Activated CD4-positive, alpha-beta T cell treated with anti-CD3 and anti-CD28 coated beads, Interleukin-2, amount 50 U/mL, for 4 hours (primary cell): ENCODE data around the gene PDPK1.

Experiments used
- DNase-seq, 2 experiments: peaks; one replicate each; pipeline ENCODE4 v3.0.0-alpha.2; 2020

Gene PDPK1

DNA sequence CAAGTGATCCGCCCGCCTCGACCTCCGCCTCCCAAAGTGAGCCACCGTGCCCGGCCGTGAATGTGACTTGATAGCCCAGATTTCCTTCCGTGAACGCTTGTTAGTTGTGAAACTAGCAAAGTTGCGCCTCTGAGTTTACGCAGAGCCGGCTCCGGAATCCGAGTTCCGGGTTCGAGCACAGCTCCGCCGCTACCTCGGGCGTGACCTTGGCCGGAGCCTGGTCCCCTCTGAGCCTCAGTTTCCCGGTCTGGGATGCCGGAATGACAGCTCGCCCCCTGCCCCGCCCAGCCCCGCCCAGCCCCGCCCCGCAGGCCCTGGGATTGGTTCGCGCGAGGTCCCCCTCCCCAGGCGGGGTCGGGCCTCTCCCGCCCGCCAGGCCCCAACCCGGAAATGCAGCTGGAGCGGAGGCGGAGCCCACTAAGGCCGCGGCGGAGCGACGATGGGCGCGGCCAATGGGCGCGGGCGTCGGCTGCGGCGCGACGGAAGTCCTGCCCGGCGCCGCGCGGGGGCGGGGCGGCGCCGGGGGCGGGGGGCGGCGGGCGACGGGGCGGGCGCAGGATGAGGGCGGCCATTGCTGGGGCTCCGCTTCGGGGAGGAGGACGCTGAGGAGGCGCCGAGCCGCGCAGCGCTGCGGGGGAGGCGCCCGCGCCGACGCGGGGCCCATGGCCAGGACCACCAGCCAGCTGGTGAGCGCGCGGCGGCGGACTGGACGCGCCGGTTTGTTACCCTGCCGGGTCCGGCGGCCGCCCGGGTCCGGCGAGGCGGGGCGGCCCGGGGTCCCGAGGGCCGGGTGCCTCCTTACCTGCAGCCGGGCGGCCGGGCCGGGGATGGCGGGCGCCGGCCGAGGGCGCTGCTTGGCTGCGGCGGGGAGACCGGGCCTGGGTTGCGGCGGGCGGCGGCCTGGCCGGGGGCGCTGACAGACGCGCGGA is at the start of gene PDPK1:
Gene PDPK1 (plus strand): TSS at position 571 of the 929 bp plus-strand sequence. CDS start 92 bp downstream, at position 663.
- DNase-seq: peak; percentile 88 to 92

GRCh38 chr16:2489581-2489980 is 48.2 kb upstream of the PDPK1 start:
- no peak for DNase-seq

DNA sequence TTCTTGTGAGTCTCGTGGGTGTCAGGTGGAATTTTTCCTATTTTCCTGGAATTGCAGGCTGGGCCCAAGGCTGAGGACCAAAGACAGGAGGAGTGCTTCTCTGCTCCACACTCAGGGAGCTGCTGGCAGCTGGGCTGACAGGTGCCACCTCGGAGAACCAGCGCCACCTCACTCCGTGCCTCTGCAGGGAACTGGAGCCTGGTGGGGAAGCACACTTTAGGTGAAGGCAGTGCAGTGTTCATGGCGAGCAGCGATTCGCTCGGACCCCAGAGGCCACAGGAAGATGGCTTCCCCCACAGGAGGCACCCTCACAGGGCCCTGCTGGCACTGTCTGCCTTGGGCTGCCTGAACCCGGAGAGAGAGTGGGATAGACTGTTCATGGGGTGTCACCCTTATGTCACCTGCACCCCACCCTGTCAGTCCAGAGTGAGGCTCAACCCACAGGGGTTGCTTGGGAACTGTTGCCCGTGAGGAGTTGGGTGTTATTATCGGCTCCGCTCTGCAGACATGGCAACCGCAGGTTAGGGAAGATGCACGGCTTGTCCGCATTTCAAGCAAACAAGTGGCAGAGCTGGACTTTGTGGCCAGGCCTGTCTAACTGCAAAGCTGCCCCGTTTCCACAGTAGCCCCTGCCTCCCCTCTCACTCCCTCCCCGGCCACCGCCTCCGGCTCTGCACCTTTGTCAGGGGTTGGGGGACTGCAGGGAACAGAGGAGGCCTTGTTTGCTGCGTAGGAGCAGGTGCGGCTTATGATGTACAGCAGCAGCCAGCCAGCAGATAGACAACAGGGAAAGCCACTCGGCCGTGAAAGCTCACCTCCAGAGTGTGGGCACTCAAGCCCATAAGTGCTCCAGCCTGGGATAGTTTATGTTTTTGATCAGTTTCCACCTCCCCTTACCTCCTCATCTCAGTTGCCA is 47.4 kb upstream of the PDPK1 start:
- DNase-seq: no peak

DNA sequence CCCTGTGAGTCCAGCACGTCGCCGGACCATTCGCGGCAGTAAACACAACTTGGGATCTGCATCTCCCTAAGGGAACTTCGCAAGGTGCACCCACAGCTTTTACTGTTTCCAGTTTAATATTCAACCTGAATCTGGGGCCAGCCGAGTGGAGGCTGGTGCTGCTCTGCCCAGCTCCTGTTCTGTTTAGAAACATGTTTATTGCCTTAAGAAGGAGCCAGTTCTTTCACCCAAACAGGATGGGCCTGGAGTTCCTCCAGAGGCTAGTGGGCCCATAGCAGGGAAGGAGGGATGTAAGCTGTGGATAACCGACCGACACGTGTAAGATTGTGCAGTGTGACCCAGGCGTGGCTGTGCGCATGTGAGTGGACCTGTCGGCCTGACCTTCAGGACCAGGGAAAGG is 45.5 kb upstream of the PDPK1 start:
- DNase-seq: no peak

GRCh38 chr16:2493605-2494004 is 44.2 kb upstream of the PDPK1 start:
- no peak for DNase-seq

DNA sequence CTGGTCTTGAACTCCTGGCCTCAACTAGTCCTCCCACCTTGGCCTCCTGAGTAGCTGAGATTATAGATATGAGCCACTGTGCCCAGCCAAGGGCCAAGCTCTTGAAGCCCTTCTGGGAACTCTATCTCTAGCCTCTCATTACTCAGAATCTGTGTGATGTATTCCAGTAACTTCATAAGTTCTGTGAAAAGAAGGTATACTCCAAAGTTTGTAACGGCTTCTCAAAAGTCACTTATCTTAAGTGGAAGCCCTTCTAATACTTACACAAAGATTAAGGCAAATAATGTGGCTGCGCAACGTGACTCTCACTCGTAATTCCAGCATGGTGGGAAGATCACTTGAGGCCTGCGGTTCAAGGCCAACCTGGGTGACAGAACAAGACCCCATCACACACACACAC is 43.2 kb upstream of the PDPK1 start:
- DNase-seq: no peak

- no peak for DNase-seq
Measured at GRCh38 chr16:2495041-2495440, 42.8 kb upstream of the PDPK1 start.

GRCh38 chr16:2496223-2497115 is 41.4 kb upstream of the PDPK1 start:
- DNase-seq: no peak

DNA sequence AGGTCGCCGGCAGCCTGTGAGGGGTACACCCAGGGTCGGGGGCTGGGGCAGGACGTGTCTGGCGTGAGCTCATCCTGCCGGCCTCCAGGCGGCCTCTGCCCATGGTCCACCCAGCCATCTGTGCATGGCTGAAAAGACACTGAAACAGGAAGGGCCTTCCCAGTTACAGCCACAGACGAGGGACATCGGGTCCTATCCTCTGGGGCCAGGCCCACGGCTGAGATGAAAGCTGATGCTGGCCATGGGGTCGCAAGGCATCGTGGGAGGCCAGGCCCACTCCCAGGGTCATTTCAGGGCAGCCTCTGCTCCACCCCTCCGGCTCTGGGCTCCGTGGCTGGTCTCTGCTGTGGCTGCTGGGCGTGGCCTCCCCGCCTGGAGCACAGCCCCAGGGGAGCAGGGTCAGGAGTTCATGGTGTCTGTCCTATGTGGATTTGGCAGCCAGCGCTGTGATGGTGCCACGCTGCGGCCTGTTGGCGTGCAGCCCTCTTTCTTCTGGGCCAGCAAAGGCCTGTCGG is 40.6 kb upstream of the PDPK1 start:
- DNase-seq: no peak

- no peak for DNase-seq
Measured at GRCh38 chr16:2497695-2498484, 39.9 kb upstream of the PDPK1 start.

DNA sequence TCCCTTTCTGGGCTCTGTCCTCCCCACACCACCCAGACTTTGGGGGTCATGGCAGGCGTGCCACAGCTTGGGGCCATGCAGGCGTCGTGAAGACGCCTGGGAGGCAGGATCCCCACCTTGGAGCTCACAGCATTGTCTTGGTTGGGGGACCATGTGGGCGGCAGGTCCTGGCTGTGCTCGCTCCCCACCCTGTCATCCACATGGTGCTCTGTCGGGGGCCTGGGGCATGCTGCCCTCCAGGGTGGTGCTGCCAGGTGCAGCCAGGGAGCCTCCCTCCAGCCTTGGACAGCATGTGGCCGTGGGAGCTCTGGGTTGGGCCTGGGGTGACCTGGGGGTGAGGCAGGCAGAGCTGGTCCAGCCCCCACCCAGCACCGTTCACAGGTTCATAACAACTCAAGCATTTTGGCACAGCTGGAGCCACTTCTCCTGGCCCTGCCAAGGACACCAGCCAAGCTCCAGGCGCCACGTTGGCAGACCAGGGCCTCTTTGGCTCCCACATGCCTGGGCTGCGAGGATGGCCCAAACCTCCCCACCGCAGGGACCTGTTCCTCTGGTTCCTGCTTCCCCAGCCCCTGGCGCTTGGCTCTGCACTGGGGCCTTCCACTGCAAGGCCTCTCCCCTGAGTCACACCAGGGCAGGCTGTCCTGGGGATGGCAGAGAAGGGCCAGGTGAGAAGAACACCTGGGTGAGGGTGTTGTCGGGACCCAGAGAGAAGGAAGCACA is 39.1 kb upstream of the PDPK1 start:
- DNase-seq: no peak

DNA sequence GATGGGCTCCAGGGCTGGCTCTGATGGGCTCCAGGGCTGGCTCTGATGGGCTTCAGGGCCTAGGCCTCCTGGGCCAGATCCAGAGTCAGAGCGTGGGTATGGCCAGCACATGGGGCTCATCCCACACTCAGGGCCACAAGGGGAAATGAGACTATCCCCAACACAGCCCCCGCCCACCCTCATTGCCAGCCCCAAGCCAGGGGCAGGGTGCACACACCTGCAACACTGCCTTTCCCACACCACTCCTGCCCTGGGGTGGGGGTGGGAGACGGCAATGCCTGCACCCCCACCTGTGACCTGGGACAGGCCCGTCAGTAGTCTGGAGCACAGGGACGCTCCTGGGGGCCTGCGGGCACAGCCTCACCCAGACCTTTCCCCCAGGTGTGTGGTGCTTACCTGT is 38.4 kb upstream of the PDPK1 start:
- DNase-seq: no peak

GRCh38 chr16:2499890-2500429 is 37.9 kb upstream of the PDPK1 start:
- no peak for DNase-seq

- no peak for DNase-seq
Measured at GRCh38 chr16:2500430-2500917, 37.3 kb upstream of the PDPK1 start.

- peak; percentile 76 for DNase-seq
Measured at GRCh38 chr16:2500918-2501750, 36.7 kb upstream of the PDPK1 start.

- DNase-seq: no peak
Measured at GRCh38 chr16:2501946-2502895, 35.6 kb upstream of the PDPK1 start.

- DNase-seq: no peak
Measured at GRCh38 chr16:2505695-2506094, 32.1 kb upstream of the PDPK1 start.

- DNase-seq: no peak
Measured at GRCh38 chr16:2507052-2507659, 30.7 kb upstream of the PDPK1 start.
